NCI-H2171 (cell line): Measurements from ENCODE around the gene BOC.

Experiments
- DNase-seq: peaks from one replicate; lab custom pipeline; 2025; lab: John Stamatoyannopoulos, UW

Gene BOC

DNA sequence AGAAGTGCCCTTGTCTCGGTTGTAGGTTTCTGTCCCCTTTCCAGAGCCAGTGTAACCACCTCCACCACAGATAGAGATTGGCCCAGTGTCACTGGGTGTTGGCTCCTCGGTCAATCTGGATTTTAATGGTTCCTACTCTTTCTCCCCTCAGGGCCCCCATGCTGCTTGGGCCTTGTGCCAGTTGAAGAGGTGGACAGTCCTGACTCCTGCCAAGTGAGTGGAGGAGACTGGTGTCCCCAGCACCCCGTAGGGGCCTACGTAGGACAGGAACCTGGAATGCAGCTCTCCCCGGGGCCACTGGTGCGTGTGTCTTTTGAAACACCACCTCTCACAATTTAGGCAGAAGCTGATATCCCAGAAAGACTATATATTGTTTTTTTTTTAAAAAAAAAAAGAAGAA is 75.2 kb downstream of the BOC start:
- no peak for DNase-seq

DNA sequence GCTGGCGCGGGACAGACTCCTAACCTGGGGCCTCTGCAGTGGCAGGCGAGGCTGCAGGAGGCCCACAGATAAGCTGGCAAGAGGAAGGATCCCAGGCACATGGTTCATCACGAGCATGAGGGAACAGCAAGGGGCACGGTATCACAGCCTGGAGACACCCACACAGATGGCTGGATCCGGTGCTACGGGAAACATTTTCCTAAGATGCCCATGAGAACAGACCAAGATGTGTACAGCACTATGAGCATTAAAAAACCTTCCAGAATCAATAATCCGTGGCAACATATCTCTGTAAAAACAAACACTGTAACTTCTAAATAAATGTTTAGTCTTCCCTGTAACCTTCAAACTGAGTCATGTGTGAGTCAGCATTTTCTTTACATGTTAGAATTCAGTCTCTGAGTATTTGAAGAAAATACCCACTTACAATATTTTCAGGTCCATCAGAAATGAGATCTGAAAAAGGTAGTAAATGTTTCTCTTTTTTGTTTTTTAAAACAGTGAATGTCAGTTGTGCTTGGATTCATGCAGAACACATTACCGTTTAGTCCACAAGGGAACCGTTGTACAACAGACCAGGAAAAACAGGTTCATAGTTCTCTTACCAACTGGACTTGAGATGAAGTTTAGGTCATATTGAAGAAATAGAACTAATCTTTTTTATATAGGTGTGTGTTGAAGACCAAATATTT is 75.9 kb downstream of the BOC start:
- DNase-seq = no peak

DNA sequence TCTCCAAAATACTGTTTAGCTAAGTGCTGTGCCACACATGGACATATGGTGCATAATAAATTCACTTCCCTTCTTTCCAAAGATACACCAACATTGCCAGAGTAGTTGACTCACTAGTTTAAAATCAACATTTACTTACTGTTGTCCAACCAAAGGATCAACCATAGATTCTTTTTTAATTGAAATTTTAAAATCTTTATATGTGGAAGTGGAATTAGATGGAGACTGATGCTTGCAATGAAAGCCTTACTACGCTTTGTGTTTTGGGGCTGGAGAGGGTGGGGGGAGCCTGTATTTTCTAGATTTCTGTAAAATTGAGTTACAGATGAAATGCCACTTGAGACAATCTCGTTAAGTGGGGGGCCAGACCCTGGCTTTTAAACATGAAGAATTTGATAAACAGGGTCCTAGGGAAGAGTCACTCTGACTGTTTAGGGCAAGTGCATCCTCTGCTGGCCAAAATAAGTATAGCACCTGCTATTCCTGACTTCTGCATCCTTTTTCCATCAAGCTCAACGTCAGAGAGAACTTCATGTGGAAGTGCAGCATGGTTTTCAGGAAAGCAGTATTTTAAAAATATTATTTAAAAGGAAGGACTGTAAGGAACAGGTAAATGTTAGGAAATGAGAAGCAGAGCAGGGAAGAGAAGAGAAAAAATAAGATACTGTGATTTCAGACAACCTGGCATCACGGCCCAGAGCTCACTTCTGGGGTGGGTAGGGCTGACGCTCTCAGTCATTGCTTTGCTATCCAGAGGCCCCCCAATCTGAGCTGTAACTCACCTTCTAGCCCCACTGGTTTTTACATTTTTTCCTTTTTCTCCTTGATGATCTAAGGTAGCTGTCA is 76.7 kb downstream of the BOC start:
- peak; percentile 57 for DNase-seq

GRCh38 chr3:113288881-113289280 is 77.5 kb downstream of the BOC start:
- DNase-seq = no peak

GRCh38 chr3:113291572-113291971 is 80.2 kb downstream of the BOC start:
- no peak for DNase-seq

DNA sequence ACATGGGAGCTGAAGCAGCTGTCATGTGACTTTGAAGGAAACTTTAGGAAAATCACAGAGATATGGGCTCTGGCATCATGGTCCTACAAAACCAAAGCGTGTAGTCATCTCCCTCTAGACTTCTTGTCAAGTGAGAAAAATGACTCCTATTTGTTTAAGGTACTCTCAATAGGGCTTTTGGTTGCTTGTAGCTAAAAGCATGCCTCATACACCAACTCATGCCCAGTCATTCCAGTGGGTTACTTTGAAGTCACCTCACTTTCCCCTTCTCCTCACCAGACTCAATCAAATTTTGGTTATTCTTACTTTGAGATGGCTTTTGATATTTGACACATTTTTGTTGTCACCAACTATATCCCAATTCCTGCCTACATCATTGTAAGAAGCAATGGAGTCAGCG is 81.6 kb downstream of the BOC start:
- no peak for DNase-seq

DNA sequence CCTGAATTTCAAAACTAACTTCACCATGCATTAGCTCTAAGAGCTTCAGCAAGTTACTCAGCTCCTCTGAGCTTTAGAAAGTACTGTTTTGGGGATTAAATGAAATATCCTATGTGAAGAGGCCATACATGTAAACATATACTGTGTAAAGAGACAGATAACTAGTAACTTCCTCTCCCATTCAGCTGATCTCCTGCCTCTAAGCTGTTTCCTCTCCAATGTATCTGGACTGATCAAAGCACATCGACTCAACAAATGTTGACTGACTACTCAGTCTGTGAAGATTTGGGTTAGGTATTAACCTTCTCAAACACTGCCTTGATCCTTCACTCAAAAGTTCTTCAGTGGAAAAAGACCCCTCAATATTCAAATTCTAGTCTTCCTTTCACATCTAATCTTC is 82.0 kb downstream of the BOC start:
- DNase-seq = no peak

- DNase-seq = no peak
Measured at GRCh38 chr3:113295463-113295862, 84.1 kb downstream of the BOC start.

GRCh38 chr3:113297287-113297686 is 85.9 kb downstream of the BOC start:
- DNase-seq = no peak

GRCh38 chr3:113297841-113298240 is 86.5 kb downstream of the BOC start:
- DNase-seq = no peak

- DNase-seq = no peak
Measured at GRCh38 chr3:113300596-113300995, 89.2 kb downstream of the BOC start.

- DNase-seq = no peak
Measured at GRCh38 chr3:113304102-113304501, 92.7 kb downstream of the BOC start.

DNA sequence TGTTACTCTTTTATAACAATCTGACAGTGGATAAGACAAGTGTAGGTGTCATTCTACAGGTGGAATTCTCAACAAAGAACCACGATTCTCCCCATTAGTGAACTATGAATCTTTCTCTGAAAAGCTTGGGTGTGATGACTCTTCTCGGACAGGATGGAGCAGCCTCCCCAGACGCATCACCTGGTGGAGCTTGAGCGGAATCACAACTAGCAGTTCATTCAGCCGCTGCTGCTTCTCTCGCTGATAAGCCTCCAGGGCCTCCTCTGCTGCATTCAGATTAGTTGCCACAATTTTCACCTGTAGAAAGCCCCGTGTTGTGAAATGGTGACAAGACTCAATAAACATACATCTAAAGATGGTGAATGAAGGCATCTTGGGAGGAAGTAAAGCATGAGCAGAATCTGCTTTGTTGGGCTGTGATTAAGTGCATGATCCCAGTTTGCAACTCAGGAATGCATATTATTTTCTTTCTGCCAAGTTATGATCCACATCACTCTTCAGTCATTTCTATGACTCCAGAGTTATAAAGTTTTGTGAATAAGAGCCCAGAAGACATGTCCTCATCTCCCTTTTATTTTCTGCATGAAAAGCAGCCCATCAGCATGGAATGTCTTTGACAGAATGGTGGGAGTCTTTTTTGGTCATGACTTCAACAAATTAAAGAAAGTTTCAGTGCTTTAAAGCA is 93.6 kb downstream of the BOC start:
- DNase-seq = no peak

GRCh38 chr3:113310960-113311359 is 99.6 kb downstream of the BOC start:
- no peak for DNase-seq

DNA sequence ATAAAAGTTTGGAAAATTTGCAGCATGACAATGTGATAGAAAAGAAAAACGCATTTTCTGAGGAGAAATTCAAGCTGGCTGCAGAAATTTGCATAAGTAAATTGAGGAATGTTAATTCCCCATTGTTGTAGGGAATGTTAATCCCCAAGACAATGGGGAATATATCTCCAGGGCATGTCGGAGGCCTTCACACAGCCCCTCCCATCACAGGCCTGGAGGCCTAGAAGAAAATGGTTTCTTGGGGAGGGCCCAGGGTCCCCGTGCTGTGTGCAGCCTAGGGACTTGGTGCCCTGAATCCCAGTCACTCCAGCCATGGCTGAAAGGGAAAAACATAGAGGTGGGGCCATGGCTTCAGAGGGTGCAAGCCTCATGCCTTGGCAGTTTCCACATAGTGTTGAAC is 101.1 kb downstream of the BOC start:
- DNase-seq = no peak

- no peak for DNase-seq
Measured at GRCh38 chr3:113314923-113315322, 103.6 kb downstream of the BOC start.

- DNase-seq = no peak
Measured at GRCh38 chr3:113329757-113330156, 118.4 kb downstream of the BOC start.

DNA sequence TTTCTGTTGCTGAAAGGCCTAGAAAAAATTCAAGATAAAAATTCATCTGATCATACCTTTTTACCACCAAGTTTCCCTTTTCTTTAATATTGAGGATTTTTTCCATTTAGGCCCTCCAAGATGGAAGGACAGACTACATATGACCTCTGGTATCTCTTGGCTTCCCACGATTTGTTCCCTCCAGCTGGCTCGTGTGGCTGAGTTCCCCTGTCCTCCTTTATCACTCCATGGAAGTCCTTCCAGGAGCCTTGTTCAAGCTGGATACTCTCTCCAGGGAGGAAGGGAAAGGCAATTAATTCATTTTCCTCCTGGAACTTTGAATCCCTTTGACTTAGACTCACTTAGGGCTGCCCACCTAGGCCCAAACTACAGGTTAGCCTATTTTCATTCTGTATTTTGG is 119.4 kb downstream of the BOC start:
- no peak for DNase-seq

GRCh38 chr3:113331187-113331586 is 119.8 kb downstream of the BOC start:
- no peak for DNase-seq
